ENCODE results near the gene PRRT3.

The PRRT3 gene

GRCh38 chr3:9911863-9912262, 40.3 kb downstream of the PRRT3 start:
- H3K27me3 ChIP-seq (replicated peaks): no peaks in the 10 kb centered on the region
- peak; percentile 18 for DNase-seq
- TF ChIP-seq, protein P1, sequence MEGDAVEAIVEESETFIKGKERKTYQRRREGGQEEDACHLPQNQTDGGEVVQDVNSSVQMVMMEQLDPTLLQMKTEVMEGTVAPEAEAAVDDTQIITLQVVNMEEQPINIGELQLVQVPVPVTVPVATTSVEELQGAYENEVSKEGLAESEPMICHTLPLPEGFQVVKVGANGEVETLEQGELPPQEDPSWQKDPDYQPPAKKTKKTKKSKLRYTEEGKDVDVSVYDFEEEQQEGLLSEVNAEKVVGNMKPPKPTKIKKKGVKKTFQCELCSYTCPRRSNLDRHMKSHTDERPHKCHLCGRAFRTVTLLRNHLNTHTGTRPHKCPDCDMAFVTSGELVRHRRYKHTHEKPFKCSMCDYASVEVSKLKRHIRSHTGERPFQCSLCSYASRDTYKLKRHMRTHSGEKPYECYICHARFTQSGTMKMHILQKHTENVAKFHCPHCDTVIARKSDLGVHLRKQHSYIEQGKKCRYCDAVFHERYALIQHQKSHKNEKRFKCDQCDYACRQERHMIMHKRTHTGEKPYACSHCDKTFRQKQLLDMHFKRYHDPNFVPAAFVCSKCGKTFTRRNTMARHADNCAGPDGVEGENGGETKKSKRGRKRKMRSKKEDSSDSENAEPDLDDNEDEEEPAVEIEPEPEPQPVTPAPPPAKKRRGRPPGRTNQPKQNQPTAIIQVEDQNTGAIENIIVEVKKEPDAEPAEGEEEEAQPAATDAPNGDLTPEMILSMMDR (IDR thresholded peaks at IDR 0.05; ENCODE audit: low read depth, low read length, missing control alignments): no peak
- H3K27ac ChIP-seq: no peak overlapping the region
- no peak overlapping the region for H3K4me3 ChIP-seq (ENCODE audit: low read depth, low read length)
- no peaks in the 10 kb centered on the region for H3K36me3 ChIP-seq (replicated peaks)
- in situ Hi-C loops (cut with HindIII; ENCODE audit: low pct_ligation_motif_present, low sequenced_read_pairs): no loop called here

GRCh38 chr3:9909221-9910013, 42.8 kb downstream of the PRRT3 start:
- H3K36me3 ChIP-seq (replicated peaks): no peaks in the 10 kb centered on the region
- H3K27ac ChIP-seq: no peak overlapping the region
- no peak for DNase-seq
- no peak overlapping the region for H3K4me3 ChIP-seq (ENCODE audit: low read depth, low read length)
- in situ Hi-C loops (cut with HindIII; ENCODE audit: low pct_ligation_motif_present, low sequenced_read_pairs): no loop called here
- TF ChIP-seq, protein P1 (IDR thresholded peaks at IDR 0.05; ENCODE audit: low read depth, low read length, missing control alignments): no peak
- no peaks in the 10 kb centered on the region for H3K27me3 ChIP-seq (replicated peaks)

DNA sequence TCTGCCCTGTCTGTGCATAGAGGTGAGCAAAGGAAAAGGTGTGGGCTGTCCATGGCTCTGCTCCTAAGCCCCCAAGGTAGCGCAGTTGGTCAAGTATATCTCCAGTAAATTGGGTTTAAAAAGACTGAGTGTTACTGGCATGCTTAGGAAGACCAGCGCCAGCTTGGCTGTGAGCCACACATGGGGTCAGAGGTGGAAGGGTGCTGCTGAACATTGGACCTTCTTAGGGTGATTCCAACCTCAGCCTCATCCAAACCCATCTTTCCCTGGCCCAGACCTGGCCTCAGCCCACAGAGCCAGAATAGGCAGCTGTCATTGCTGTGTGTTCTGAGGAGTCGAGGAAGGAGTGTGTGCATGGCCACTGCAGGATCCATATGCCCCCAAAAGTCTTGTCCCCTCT, 43.9 kb downstream of the PRRT3 start:
- TF ChIP-seq, protein P1 (IDR thresholded peaks at IDR 0.05; ENCODE audit: low read depth, low read length, missing control alignments): no peak
- Histone ChIP-seq H3K4me3 (ENCODE audit: low read depth, low read length) (no peak overlapping the region), H3K27me3 (replicated peaks) (no peaks in the 10 kb centered on the region), H3K36me3 (replicated peaks) (no peaks in the 10 kb centered on the region), H3K27ac (no peak overlapping the region)
- in situ Hi-C loops (cut with HindIII; ENCODE audit: low pct_ligation_motif_present, low sequenced_read_pairs): no loop called here
- DNase-seq: no peak

- H3K27ac ChIP-seq: no peak overlapping the region
- in situ Hi-C loops (cut with HindIII; ENCODE audit: low pct_ligation_motif_present, low sequenced_read_pairs): no loop called here
- H3K27me3 ChIP-seq (replicated peaks): no peaks in the 10 kb centered on the region
- TF ChIP-seq, protein P1 (IDR thresholded peaks at IDR 0.05; ENCODE audit: low read depth, low read length, missing control alignments): no peak
- no peaks in the 10 kb centered on the region for H3K36me3 ChIP-seq (replicated peaks)
- no peak overlapping the region for H3K4me3 ChIP-seq (ENCODE audit: low read depth, low read length)
- DNase-seq: no peak
These were observed 45.7 kb downstream of the PRRT3 start for GRCh38 chr3:9906480-9906879.

DNA sequence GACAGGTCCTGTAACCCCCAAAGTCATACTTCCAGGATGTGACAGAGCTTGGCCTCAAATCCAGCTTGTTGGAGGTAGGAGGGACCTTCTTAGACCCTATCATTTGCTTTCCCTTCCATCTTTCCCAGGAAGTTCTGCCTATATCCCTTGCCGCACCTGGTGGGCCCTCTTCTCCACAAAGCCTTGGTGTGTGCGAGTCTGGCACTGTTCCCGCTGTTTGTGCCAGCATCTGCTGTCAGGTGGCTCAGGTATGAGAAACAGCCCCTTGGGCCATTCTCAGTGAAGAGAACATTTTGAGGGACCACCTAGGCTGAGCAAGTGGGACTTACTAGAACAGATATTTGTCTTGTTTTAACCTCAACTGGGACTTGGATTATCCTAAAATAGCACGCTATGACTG, 48.3 kb downstream of the PRRT3 start:
- in situ Hi-C loops (cut with HindIII; ENCODE audit: low pct_ligation_motif_present, low sequenced_read_pairs): no loop called here
- H3K27ac ChIP-seq: no peak overlapping the region

More for the DNA sequence above, 48.3 kb downstream of the PRRT3 start:
- no peaks in the 10 kb centered on the region for H3K27me3 ChIP-seq (replicated peaks)
- no peaks in the 10 kb centered on the region for H3K36me3 ChIP-seq (replicated peaks)
- no peak for DNase-seq
- no peak overlapping the region for H3K4me3 ChIP-seq (ENCODE audit: low read depth, low read length)
- TF ChIP-seq, protein P1 (IDR thresholded peaks at IDR 0.05; ENCODE audit: low read depth, low read length, missing control alignments): no peak
